Neural crest cell (in vitro differentiated cells): Measurements from ENCODE around the gene ZNF423. TPM values are rescaled to one million over a fixed set of nuclear protein-coding genes. Genes with fewer than 3 reads are reported as not detected.

Experiments
- DNase-seq: peaks from one replicate; pipeline ENCODE4 v3.0.0; 2021; ENCODE audit warnings: low read depth, mixed read lengths, low spot score
- H3K27ac Mint-ChIP-seq: one replicate; pipeline ENCODE4 v1.8.0; 2021; ENCODE audit warnings: mild to moderate bottlenecking, mixed read lengths; ENCODE audit not compliant: unreplicated experiment
- H3K27me3 Mint-ChIP-seq: 2 replicates; pipeline ENCODE4 v1.8.0; 2021; ENCODE audit warnings: low read depth, mild to moderate bottlenecking, mixed read lengths
- H3K36me3 Mint-ChIP-seq: 2 replicates; pipeline ENCODE4 v1.8.0; 2021; ENCODE audit warnings: low read depth, mild to moderate bottlenecking, mixed read lengths
- H3K4me1 Mint-ChIP-seq: 2 replicates; pipeline ENCODE4 v1.8.0; 2021; ENCODE audit warnings: mixed read lengths
- H3K4me3 Mint-ChIP-seq: one replicate; pipeline ENCODE4 v1.8.0; 2021; ENCODE audit warnings: mild to moderate bottlenecking, mixed read lengths
- H3K9me3 Mint-ChIP-seq: 2 replicates; pipeline ENCODE4 v1.8.0; 2021; ENCODE audit warnings: mixed read lengths
- CTCF ChIP-seq: fragments of 200-600 bp; sonication (generic); conservative IDR thresholded peaks from 2 replicates; pipeline ENCODE4 v1.5.0; 2021; ENCODE audit warnings: antibody characterized with exemption, mild to moderate bottlenecking
- total RNA-seq: library from RNA; stranded (reverse); gene quantifications from 2 replicates; pipeline ENCODE4 v1.2.1, GENCODE V29; 2021

The ZNF423 gene
- total RNA-seq, 1 donor from 2014 or later = 55.4 TPM

- no peak for TF ChIP-seq CTCF
- Mint-ChIP-seq H3K4me3 (no peak overlapping the region), H3K9me3 (no peaks in the 10 kb centered on the region), H3K36me3 (no peaks in the 10 kb centered on the region), H3K27ac (no peak overlapping the region), H3K4me1 (peaks cover 4% of the 10 kb centered on the region), H3K27me3 (peaks cover 16% of the 10 kb centered on the region)
- no peak for DNase-seq
These were observed 385.9 kb downstream of the ZNF423 start for GRCh38 chr16:49469930-49470451.

GRCh38 chr16:49469311-49469670 lies 386.6 kb downstream of the ZNF423 start:
- no peak for DNase-seq

GRCh38 chr16:49468611-49469310 lies 387.2 kb downstream of the ZNF423 start:
- no peak for TF ChIP-seq CTCF
- H3K27ac Mint-ChIP-seq = no peak overlapping the region
- H3K4me1 Mint-ChIP-seq = peaks cover 14% of the 10 kb centered on the region
- no peaks in the 10 kb centered on the region for H3K36me3 Mint-ChIP-seq
- H3K9me3 Mint-ChIP-seq = no peaks in the 10 kb centered on the region
- DNase-seq = no peak
- H3K4me3 Mint-ChIP-seq = no peak overlapping the region
- peaks cover 23% of the 10 kb centered on the region for H3K27me3 Mint-ChIP-seq

More at GRCh38 chr16:49469311-49469670, 386.6 kb downstream of the ZNF423 start:
- H3K9me3 Mint-ChIP-seq = no peaks in the 10 kb centered on the region
- H3K27me3 Mint-ChIP-seq = peaks cover 21% of the 10 kb centered on the region
- H3K27ac Mint-ChIP-seq = no peak overlapping the region
- peaks cover 10% of the 10 kb centered on the region for H3K4me1 Mint-ChIP-seq
- no peak for TF ChIP-seq CTCF
- H3K4me3 Mint-ChIP-seq = no peak overlapping the region
- no peaks in the 10 kb centered on the region for H3K36me3 Mint-ChIP-seq

- H3K36me3 Mint-ChIP-seq = no peaks in the 10 kb centered on the region
- H3K4me3 Mint-ChIP-seq = no peak overlapping the region
- peaks cover 24% of the 10 kb centered on the region for H3K27me3 Mint-ChIP-seq
- H3K4me1 Mint-ChIP-seq = peaks cover 23% of the 10 kb centered on the region
- DNase-seq = no peak
- no peaks in the 10 kb centered on the region for H3K9me3 Mint-ChIP-seq
- no peak for TF ChIP-seq CTCF
- H3K27ac Mint-ChIP-seq = no peak overlapping the region
These were observed 388.2 kb downstream of the ZNF423 start for GRCh38 chr16:49467540-49468372.

- H3K36me3 Mint-ChIP-seq = no peaks in the 10 kb centered on the region
- DNase-seq = no peak
- TF ChIP-seq CTCF = no peak
- no peaks in the 10 kb centered on the region for H3K9me3 Mint-ChIP-seq
- H3K27ac Mint-ChIP-seq = no peak overlapping the region
- H3K4me3 Mint-ChIP-seq = no peak overlapping the region
- peaks cover 30% of the 10 kb centered on the region for H3K4me1 Mint-ChIP-seq
- peaks cover 27% of the 10 kb centered on the region for H3K27me3 Mint-ChIP-seq
These were observed 389.0 kb downstream of the ZNF423 start for GRCh38 chr16:49466881-49467280.
